HepG2 (cell line): ENCODE results near the gene SASH1. TPM values are rescaled to one million over a fixed set of nuclear protein-coding genes. Genes with fewer than 3 reads are reported as not detected.

Experiments used
- ATAC-seq: fragments of 200-7000 bp; cut with Tn5 transposase; 3 replicates; pipeline ENCODE4 v1.9.1; 2020; ENCODE audit warnings: mild to moderate bottlenecking, moderate library complexity
- BruUV-seq: library from RNA; stranded (reverse); fragments of 400-500 nt; replicated peaks from 2 replicates; lab custom pipeline; 2021; lab: Mats Ljungman, UMichigan
- CTCF ChIA-PET: fragments of 300-600 bp; formaldehyde crosslinking; extraction: SDS; loops from one replicate; lab custom pipeline; 2021; ENCODE audit warnings: low total read pairs, inconsistent platforms, low intra/inter-chr PET ratio; lab: Yijun Ruan, JAX
- POLR2A ChIA-PET: fragments of 350-600 bp; sonication (Branson Sonifier 250); formaldehyde crosslinking; loops from one replicate; lab custom pipeline; 2020; ENCODE audit warnings: antibody characterized with exemption, inconsistent platforms; lab: Yijun Ruan, JAX
- DNase-seq: peaks from one replicate; pipeline ENCODE4 v3.0.0-alpha.2; 2015; ENCODE audit warnings: low spot score
- FAIRE-seq: peaks from 3 replicates; lab custom pipeline; 2011; peaks lifted over from hg19 to GRCh38; lab: Jason Lieb, UNC
- H2AFZ ChIP-seq: one replicate; pipeline ENCODE4 v1.6.1; 2011; ENCODE audit warnings: low read length, inconsistent platforms
- H3K27ac ChIP-seq: fragments of 300-600 bp; 3 replicates; pipeline ENCODE4 v1.8.0; 2011; ENCODE audit warnings: mixed run types, mild to moderate bottlenecking, mixed read lengths, low read length, inconsistent platforms; ENCODE audit not compliant: insufficient read depth; ENCODE audit errors: extremely low read length
- H3K27me3 ChIP-seq, 2 experiments: fragments of 200-600 bp in 1 of 2; 2 replicates in 1 of 2; 3 replicates in 1 of 2; pipeline versions ENCODE4 v1.6.0 to v1.8.0; 2011; ENCODE audit warnings: low read length in 2 of 2, mild to moderate bottlenecking in 2 of 2, moderate library complexity in 2 of 2, inconsistent platforms in 1 of 2; ENCODE audit not compliant: insufficient read depth in 2 of 2, control insufficient read depth in 1 of 2
- H3K36me3 ChIP-seq, 2 experiments: fragments of 200-600 bp in 1 of 2; replicated peaks in 1 of 2; 2 replicates in 1 of 2; 3 replicates in 1 of 2; pipeline versions ENCODE4 v1.5.1 to v1.8.0; 2011; ENCODE audit warnings: low read length in 2 of 2, inconsistent platforms in 1 of 2; ENCODE audit not compliant: insufficient read depth in 2 of 2, control insufficient read depth in 1 of 2
- H3K4me1 ChIP-seq: 2 replicates; pipeline ENCODE4 v1.5.1; 2012; ENCODE audit warnings: low read length, inconsistent platforms; ENCODE audit not compliant: insufficient read depth
- H3K4me2 ChIP-seq: 2 replicates; pipeline ENCODE4 v1.6.0; 2011; ENCODE audit warnings: low read depth, low read length, inconsistent platforms
- H3K4me3 ChIP-seq, 3 experiments: fragments of 200-600 bp in 1 of 3; sonication (generic), shearing (Covaris generic) in 1 of 3; replicated peaks in 1 of 3; 2 replicates each; pipeline ENCODE4 v1.5.1; 2011 to 2016; ENCODE audit warnings: low read length in 3 of 3, inconsistent platforms in 2 of 3, low read depth in 2 of 3, mild to moderate bottlenecking in 2 of 3, control low read depth in 1 of 3, mixed read lengths in 1 of 3; ENCODE audit not compliant: insufficient read depth in 1 of 3
- H3K79me2 ChIP-seq: one replicate; pipeline ENCODE4 v1.6.1; 2011; ENCODE audit warnings: low read length, inconsistent platforms; ENCODE audit not compliant: insufficient read depth
- H3K9ac ChIP-seq: 2 replicates; pipeline ENCODE4 v1.6.0; 2011; ENCODE audit warnings: mild to moderate bottlenecking, low read depth, low read length, inconsistent platforms; ENCODE audit not compliant: insufficient read depth
- H3K9me3 ChIP-seq: 2 replicates; pipeline ENCODE4 v1.5.1; 2012; ENCODE audit warnings: mild to moderate bottlenecking, low read length
- H4K20me1 ChIP-seq: 2 replicates; pipeline ENCODE4 v1.6.0; 2011; ENCODE audit warnings: inconsistent platforms, mild to moderate bottlenecking, low read length, moderate library complexity; ENCODE audit not compliant: insufficient read depth
- CC2D1A ChIP-seq: sonication (generic); formaldehyde crosslinking; IDR thresholded peaks from 2 replicates; pipeline ENCODE4 v1.8.1; 2023; ENCODE audit warnings: mild to moderate bottlenecking, missing genetic modification reagents
- HNF4A ChIP-seq: sonication (generic); formaldehyde crosslinking; IDR thresholded peaks from 2 replicates; pipeline ENCODE4 v1.4.0; 2020; ENCODE audit warnings: missing genetic modification reagents
- KLF6 ChIP-seq: IDR thresholded peaks from 2 replicates; pipeline ENCODE4 v1.8.0; 2016; ENCODE audit warnings: missing biosample characterization, missing genetic modification reagents
- MBNL3 ChIP-seq: fragments of 250-450 bp; sonication (Bioruptor Pico); conservative IDR thresholded peaks from 2 replicates; pipeline ENCODE4 v1.8.0; 2022; ENCODE audit warnings: mild to moderate bottlenecking, inconsistent platforms
- NFE2L1 ChIP-seq: sonication (generic); formaldehyde crosslinking; IDR thresholded peaks from 2 replicates; pipeline ENCODE4 v1.4.0; 2020; ENCODE audit warnings: missing genetic modification reagents, mild to moderate bottlenecking, borderline replicate concordance
- SP5 ChIP-seq: IDR thresholded peaks from 2 replicates; pipeline ENCODE4 v1.6.1; 2016; ENCODE audit warnings: low read depth, borderline replicate concordance
- ZNF441 ChIP-seq: sonication (generic); formaldehyde crosslinking; IDR thresholded peaks from 2 replicates; pipeline ENCODE4 v1.7.0; 2021; ENCODE audit warnings: missing genetic modification reagents, borderline replicate concordance
- WGBS: methylation state at CpG from one replicate; pipeline ENCODE4 v1.1.6; 2017; ENCODE audit warnings: low lambda C conversion rate; 5-methylcytosine and 5-hydroxymethylcytosine counted together
- in situ Hi-C: cut with HindIII; loops from 2 replicates; pipeline ENCODE4 v1.10.0; 2017; ENCODE audit warnings: low pct_unique_long_range_greater_than_20kb; ENCODE audit not compliant: extremely low pct_ligation_motif_present
- intact Hi-C: fragments of 100-400 bp; cut with micrococcal nuclease; formaldehyde crosslinking; loops from one replicate; pipeline ENCODE4 v1.10.0; 2022; ENCODE audit not compliant: unreplicated experiment
- polyA plus RNA-seq, 8 experiments: library from polyadenylated mRNA; depleted of rRNA in 3 of 8; stranded (reverse) in 7 of 8; unstranded in 1 of 8; fragments of >200 nt; fragmentation: Illumina TruSeq in 4 of 8; extraction: Trizol in 4 of 8; gene quantifications; 2 replicates each; pipeline versions ENCODE4 v1.2.1 to v1.2.3, GENCODE V29; 2011 to 2016; ENCODE audit warnings: low read depth in 4 of 8, missing spikeins in 1 of 8, mixed read lengths in 1 of 8; ENCODE audit not compliant: insufficient read depth in 1 of 8
- total RNA-seq, 5 experiments: library from RNA; depleted of rRNA; stranded (reverse); fragments of >200 nt; fragmentation: Illumina TruSeq; extraction: Trizol; gene quantifications; 2 replicates each; pipeline ENCODE4 v1.2.3, GENCODE V29; 2016; ENCODE audit warnings: low read depth in 1 of 5
- TF ChIP-seq, protein P1 (sequence below): IDR thresholded peaks from 2 replicates; pipeline ENCODE4 v1.6.1; 2016; ENCODE audit warnings: missing biosample characterization, missing genetic modification reagents, low read depth
- TF ChIP-seq, protein P2 (sequence below): sonication (generic); formaldehyde crosslinking; IDR thresholded peaks from 2 replicates; pipeline ENCODE4 v1.4.0; 2020; ENCODE audit warnings: missing genetic modification reagents, mild to moderate bottlenecking, borderline replicate concordance
- TF ChIP-seq, protein P3 (sequence below): IDR thresholded peaks from 2 replicates; pipeline ENCODE4 v1.6.1; 2016; ENCODE audit warnings: low read depth, borderline replicate concordance

The SASH1 gene
- total and polyA plus RNA-seq, 2 of the 13 experiments (the other 11 are each of a cell fraction or from before 2014, with no cell fraction given), result 7.5 to 8.2 TPM

DNA sequence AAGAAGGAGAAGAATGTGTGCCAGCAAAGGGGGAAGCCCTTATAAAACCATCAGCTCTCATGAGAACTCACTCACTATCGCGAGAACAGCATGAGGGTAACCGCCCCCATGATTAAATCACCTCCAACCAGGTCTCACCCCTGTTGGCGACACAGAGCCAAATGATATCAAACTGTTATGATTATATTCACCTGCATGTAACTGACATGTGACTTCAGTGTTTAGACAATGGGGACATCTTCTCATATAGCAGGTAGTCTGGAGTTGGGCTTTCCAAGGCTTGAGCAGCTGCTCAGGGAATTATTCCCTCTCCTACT is 115.2 kb downstream of the SASH1 start:
- no peak for DNase-seq
- Histone ChIP-seq H3K4me1 (peaks cover 11% of the 10 kb centered on the region; the same call in 1 of the 2 replicates), H2AFZ (no peak overlapping the region), H3K79me2 (no peaks in the 10 kb centered on the region), H3K9ac (no peak overlapping the region)
- CTCF ChIA-PET, result no interaction called here
- WGBS, result 94% methylated on average over 4 of the region's 4 CpGs
- FAIRE-seq, result no peak
- TF ChIP-seq HNF4A (CRISPR knock-in tag) (no peak), ZNF441 (CRISPR knock-in tag) (no peak), CC2D1A (CRISPR knock-in tag) (no peak), SP5 (no peak), NFE2L1 (no peak), KLF6 (CRISPR knock-in tag) (no peak), MBNL3 (CRISPR knock-in tag) (no peak)
- TF ChIP-seq, protein P1, sequence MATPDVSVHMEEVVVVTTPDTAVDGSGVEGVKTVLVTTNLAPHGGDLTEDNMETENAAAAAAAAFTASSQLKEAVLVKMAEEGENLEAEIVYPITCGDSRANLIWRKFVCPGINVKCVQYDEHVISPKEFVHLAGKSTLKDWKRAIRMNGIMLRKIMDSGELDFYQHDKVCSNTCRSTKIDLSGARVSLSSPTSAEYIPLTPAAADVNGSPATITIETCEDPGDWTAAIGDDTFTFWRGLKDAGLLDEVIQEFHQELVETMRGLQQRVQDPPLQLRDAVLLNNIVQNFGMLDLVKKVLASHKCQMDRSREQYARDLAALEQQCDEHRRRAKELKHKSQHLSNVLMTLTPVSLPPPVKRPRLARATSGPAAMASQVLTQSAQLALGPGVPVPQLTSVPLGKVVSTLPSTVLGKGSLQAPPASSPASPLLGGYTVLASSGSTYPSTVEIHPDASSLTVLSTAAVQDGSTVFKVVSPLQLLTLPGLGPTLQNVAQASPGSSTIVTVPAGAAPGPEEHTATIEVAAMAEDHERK, result no peak
- TF ChIP-seq, protein P2, sequence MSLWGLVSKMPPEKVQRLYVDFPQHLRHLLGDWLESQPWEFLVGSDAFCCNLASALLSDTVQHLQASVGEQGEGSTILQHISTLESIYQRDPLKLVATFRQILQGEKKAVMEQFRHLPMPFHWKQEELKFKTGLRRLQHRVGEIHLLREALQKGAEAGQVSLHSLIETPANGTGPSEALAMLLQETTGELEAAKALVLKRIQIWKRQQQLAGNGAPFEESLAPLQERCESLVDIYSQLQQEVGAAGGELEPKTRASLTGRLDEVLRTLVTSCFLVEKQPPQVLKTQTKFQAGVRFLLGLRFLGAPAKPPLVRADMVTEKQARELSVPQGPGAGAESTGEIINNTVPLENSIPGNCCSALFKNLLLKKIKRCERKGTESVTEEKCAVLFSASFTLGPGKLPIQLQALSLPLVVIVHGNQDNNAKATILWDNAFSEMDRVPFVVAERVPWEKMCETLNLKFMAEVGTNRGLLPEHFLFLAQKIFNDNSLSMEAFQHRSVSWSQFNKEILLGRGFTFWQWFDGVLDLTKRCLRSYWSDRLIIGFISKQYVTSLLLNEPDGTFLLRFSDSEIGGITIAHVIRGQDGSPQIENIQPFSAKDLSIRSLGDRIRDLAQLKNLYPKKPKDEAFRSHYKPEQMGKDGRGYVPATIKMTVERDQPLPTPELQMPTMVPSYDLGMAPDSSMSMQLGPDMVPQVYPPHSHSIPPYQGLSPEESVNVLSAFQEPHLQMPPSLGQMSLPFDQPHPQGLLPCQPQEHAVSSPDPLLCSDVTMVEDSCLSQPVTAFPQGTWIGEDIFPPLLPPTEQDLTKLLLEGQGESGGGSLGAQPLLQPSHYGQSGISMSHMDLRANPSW (CRISPR knock-in tag), result no peak
- TF ChIP-seq, protein P3, sequence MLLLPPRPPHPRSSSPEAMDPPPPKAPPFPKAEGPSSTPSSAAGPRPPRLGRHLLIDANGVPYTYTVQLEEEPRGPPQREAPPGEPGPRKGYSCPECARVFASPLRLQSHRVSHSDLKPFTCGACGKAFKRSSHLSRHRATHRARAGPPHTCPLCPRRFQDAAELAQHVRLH (CRISPR knock-in tag), result no peak
- TF ChIP-seq, all 625 proteins: peak for 0
- H3K27me3 ChIP-seq, result no peaks in the 10 kb centered on the region
- ATAC-seq, result no peak
- POLR2A ChIA-PET, result no interaction called here
- no peak overlapping the region for H3K4me3 ChIP-seq
- H3K36me3 ChIP-seq, result peaks cover 0 to 5% of the 10 kb centered on the region in 2 experiments; a peak in 1 of 5 replicates
- no peaks in the 10 kb centered on the region for H3K9me3 ChIP-seq
- BruUV-seq, result no TSS peak
- no peaks in the 10 kb centered on the region for H4K20me1 ChIP-seq
- intact Hi-C loops, result no loop called here
- H3K27ac ChIP-seq, result no peak overlapping the region
- no peak overlapping the region for H3K4me2 ChIP-seq
- in situ Hi-C loops, result no loop called here
